Measurements from ENCODE around the gene COPS8. TPM values are rescaled to one million over a fixed set of nuclear protein-coding genes. Genes with fewer than 3 reads are reported as not detected.

The COPS8 gene
- total RNA-seq, 1 donor from 2014 or later: 90.7 TPM

DNA sequence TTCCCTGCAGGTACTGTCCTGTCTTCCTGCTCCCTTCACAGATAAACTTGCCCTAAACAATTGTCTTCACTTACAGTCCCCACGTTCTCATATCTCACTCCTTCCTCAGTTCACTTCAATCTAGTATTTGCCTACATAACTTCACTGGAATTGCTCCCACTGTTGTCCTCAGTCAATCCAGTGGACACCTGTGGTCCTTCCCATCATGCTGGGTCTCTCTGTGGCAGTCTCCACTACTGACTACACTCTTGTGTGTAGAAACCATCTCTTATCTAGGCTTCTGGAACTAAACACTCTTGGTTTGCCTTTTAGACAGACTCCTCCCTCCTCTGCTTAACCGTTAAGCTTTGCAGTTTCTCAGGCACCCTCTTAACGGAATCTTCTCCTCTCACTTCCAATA is 58.8 kb downstream of the COPS8 start:
- no peak for ATAC-seq
- DNase-seq: no peak
- intact Hi-C loops (cut with micrococcal nuclease): no loop called here

- DNase-seq: no peak
- no peak for ATAC-seq
- intact Hi-C loops (cut with micrococcal nuclease): no loop called here
Observed at GRCh38 chr2:237147317-237147716, 61.6 kb downstream of the COPS8 start.

GRCh38 chr2:237148624-237149023 is 62.9 kb downstream of the COPS8 start:
- no peak for ATAC-seq

GRCh38 chr2:237149425-237149824 is 63.7 kb downstream of the COPS8 start:
- intact Hi-C loops (cut with micrococcal nuclease): no loop called here
- no peak for DNase-seq
- peak; percentile 14 for ATAC-seq

More at GRCh38 chr2:237148624-237149023, 62.9 kb downstream of the COPS8 start:
- DNase-seq: no peak
- intact Hi-C loops (cut with micrococcal nuclease): no loop called here
